GM12878 (cell line): ENCODE measurements around the gene ANKDD1A. TPM values are rescaled to one million over a fixed set of nuclear protein-coding genes. Genes with fewer than 3 reads are reported as not detected.

ENCODE experiments used
- CEBPB ChIP-seq, 2 experiments: fragments of 150-350 bp in 1 of 2; IDR thresholded peaks; 2 replicates each; pipeline ENCODE4 v1.6.1; 2012 to 2014; ENCODE audit warnings: low read depth in 2 of 2, low read length in 2 of 2, borderline replicate concordance in 1 of 2, inconsistent platforms in 1 of 2
- CHD4 ChIP-seq: fragments of 200-600 bp; sonication (generic); IDR thresholded peaks from 2 replicates; pipeline ENCODE4 v1.6.1; 2016; ENCODE audit warnings: mild to moderate bottlenecking
- EZH2 ChIP-seq: IDR thresholded peaks from 2 replicates; pipeline ENCODE4 v1.6.1; 2012; ENCODE audit warnings: low read depth, mild to moderate bottlenecking, control low read depth, inconsistent platforms, low read length, borderline replicate concordance; ENCODE audit not compliant: control insufficient read depth
- FOXM1 ChIP-seq: IDR thresholded peaks from 2 replicates; pipeline ENCODE4 v1.6.1; 2012; ENCODE audit warnings: low read depth, mild to moderate bottlenecking, inconsistent platforms, low read length, moderate library complexity
- GABPA ChIP-seq: IDR thresholded peaks from 2 replicates; pipeline ENCODE4 v1.6.1; 2014; ENCODE audit warnings: antibody characterized with exemption, low read depth, mild to moderate bottlenecking, inconsistent platforms
- NRF1 ChIP-seq: conservative IDR thresholded peaks from 2 replicates; pipeline ENCODE4 v1.6.1; 2011; ENCODE audit warnings: mild to moderate bottlenecking, low read depth, low read length, improper control_type of control experiment
- RAD51 ChIP-seq: fragments of 450-650 bp; IDR thresholded peaks from 2 replicates; pipeline ENCODE4 v1.6.1; 2016; ENCODE audit warnings: moderate library complexity, mild to moderate bottlenecking, inconsistent platforms
- SP1 ChIP-seq: IDR thresholded peaks from one replicate; pipeline ENCODE4 v1.6.1; 2011; ENCODE audit warnings: low read depth, low read length
- SREBF2 ChIP-seq: IDR thresholded peaks from 2 replicates; pipeline ENCODE4 v1.6.1; 2012; ENCODE audit warnings: mild to moderate bottlenecking, low read length
- polyA plus RNA-seq, 11 experiments: library from polyadenylated mRNA; depleted of rRNA in 4 of 11; unstranded in 6 of 11; stranded (reverse) in 5 of 11; fragments of >200 nt; fragmentation: Nextera tagmentation in 4 of 11; fragmentation: Illumina TruSeq in 1 of 11; extraction: Ambion mirVana in 4 of 11; extraction: Trizol in 1 of 11; gene quantifications; 1 replicate in 1 of 11; 2 replicates in 10 of 11; pipeline versions ENCODE4 v1.2.1 to v1.2.3, GENCODE V29; 2011 to 2016; ENCODE audit warnings: inconsistent platforms in 2 of 11, missing spikeins in 2 of 11, low read depth in 1 of 11
- total RNA-seq, 4 experiments: library from RNA; depleted of rRNA in 3 of 4; stranded (reverse); fragments of >200 nt in 3 of 4; fragmentation: Illumina TruSeq in 1 of 4; extraction: Trizol in 1 of 4; gene quantifications; 2 replicates each; pipeline versions ENCODE4 v1.2.1 to v1.2.3, GENCODE V29; 2013 to 2021
- TF ChIP-seq, protein P1 (sequence below): IDR thresholded peaks from 2 replicates; pipeline ENCODE4 v1.6.1; 2011; ENCODE audit warnings: borderline replicate concordance, low read depth, mild to moderate bottlenecking, moderate library complexity, low read length; ENCODE audit not compliant: insufficient read depth, poor library complexity, severe bottlenecking
- TF ChIP-seq, protein P2 (sequence below): fragments of 450-650 bp; formaldehyde crosslinking; IDR thresholded peaks from 2 replicates; pipeline ENCODE4 v1.4.0; 2022; ENCODE audit warnings: mild to moderate bottlenecking, moderate library complexity
- TF ChIP-seq, protein P3 (sequence below): IDR thresholded peaks from 2 replicates; pipeline ENCODE4 v1.6.1; 2011; ENCODE audit warnings: low read depth, low read length, improper control_type of control experiment, borderline replicate concordance
- TF ChIP-seq, protein P4 (sequence below): fragments of 450-650 bp; IDR thresholded peaks from 2 replicates; pipeline ENCODE4 v1.6.1; 2016; ENCODE audit warnings: mild to moderate bottlenecking, moderate library complexity, borderline replicate concordance
- TF ChIP-seq, protein P5 (sequence below): fragments of 450-650 bp; IDR thresholded peaks from 2 replicates; pipeline ENCODE4 v1.6.1; 2017; ENCODE audit warnings: antibody characterized with exemption, mild to moderate bottlenecking, moderate library complexity

The ANKDD1A gene
- total and polyA plus RNA-seq, 10 of the 15 experiments (the other 5 are each of a cell fraction or from before 2014, with no cell fraction given): 1.5 to 6.6 (median 4.1) TPM

DNA sequence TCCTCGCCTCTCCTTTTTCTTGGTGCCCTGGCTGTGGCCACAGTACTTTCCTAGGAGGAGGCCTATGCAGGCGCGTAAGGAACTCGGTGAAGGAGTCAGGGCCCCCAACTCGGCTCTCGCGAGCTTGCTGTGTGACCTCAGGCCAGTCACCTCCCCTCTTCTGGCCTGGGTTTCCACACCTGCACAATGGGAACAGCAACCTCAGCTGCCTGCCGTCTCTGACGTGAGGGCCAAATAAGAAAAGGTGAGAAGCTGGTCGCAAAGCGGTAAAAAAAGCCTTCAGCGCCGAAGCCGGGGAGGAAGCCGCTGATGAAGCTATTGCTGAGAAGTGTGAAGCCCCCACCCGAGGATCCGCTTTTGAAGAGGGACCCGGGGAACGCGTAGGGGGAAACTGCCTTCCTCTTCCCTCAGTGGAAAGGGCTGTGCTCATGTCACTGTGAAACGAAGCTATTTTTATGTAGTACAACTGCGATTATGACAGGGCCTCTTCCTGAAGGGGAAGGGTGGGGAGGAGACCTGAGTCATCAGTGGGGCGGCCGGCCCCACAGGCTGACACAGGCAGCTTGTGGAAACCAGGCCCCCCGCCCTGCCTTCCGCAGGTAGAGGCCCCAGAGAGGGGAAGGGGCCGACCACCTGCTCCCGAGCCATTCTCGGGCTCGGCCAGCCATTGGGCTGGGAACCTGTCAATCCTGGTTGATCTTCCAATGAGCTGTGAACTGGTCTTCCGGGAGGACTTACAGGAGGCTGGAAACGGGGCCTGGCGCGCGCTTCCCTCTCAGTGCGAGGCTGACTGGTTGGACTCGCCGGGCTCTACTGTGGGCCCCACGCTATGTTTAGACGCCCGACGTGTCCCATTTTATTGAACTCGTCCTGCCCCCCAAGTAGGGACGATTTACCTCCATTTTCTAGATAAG lies 18.0 kb upstream of the ANKDD1A start (continued):
- TF ChIP-seq EZH2 (no peak), RAD51 (no peak), NRF1 (no peak), CEBPB (IDR thresholded peaks at IDR 0.05; ENCODE audit: borderline replicate concordance in 1 of 2, low read depth in 2 of 2, low read length in 2 of 2) (no peak), SP1 (peak; percentile 94), FOXM1 (no peak), GABPA (no peak), SREBF2 (no peak), CHD4 (no peak)
- TF ChIP-seq, protein P1, sequence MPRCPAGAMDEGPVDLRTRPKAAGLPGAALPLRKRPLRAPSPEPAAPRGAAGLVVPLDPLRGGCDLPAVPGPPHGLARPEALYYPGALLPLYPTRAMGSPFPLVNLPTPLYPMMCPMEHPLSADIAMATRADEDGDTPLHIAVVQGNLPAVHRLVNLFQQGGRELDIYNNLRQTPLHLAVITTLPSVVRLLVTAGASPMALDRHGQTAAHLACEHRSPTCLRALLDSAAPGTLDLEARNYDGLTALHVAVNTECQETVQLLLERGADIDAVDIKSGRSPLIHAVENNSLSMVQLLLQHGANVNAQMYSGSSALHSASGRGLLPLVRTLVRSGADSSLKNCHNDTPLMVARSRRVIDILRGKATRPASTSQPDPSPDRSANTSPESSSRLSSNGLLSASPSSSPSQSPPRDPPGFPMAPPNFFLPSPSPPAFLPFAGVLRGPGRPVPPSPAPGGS: peak; percentile 23
- TF ChIP-seq, protein P2, sequence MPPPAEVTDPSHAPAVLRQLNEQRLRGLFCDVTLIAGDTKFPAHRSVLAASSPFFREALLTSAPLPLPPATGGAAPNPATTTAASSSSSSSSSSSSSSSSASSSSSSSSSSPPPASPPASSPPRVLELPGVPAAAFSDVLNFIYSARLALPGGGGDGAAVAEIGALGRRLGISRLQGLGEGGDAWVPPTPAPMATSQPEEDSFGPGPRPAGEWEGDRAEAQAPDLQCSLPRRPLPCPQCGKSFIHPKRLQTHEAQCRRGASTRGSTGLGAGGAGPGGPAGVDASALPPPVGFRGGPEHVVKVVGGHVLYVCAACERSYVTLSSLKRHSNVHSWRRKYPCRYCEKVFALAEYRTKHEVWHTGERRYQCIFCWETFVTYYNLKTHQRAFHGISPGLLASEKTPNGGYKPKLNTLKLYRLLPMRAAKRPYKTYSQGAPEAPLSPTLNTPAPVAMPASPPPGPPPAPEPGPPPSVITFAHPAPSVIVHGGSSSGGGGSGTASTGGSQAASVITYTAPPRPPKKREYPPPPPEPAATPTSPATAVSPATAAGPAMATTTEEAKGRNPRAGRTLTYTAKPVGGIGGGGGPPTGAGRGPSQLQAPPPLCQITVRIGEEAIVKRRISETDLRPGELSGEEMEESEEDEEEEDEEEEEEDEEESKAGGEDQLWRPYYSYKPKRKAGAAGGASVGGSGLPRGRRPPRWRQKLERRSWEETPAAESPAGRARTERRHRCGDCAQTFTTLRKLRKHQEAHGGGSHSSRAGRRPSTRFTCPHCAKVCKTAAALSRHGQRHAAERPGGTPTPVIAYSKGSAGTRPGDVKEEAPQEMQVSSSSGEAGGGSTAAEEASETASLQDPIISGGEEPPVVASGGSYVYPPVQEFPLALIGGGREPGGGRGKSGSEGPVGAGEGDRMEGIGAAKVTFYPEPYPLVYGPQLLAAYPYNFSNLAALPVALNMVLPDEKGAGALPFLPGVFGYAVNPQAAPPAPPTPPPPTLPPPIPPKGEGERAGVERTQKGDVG (CRISPR knock-in tag): no peak
- TF ChIP-seq, protein P3, sequence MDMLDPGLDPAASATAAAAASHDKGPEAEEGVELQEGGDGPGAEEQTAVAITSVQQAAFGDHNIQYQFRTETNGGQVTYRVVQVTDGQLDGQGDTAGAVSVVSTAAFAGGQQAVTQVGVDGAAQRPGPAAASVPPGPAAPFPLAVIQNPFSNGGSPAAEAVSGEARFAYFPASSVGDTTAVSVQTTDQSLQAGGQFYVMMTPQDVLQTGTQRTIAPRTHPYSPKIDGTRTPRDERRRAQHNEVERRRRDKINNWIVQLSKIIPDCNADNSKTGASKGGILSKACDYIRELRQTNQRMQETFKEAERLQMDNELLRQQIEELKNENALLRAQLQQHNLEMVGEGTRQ: no peak; the same call in 1 of the 2 replicates
- TF ChIP-seq, protein P4, sequence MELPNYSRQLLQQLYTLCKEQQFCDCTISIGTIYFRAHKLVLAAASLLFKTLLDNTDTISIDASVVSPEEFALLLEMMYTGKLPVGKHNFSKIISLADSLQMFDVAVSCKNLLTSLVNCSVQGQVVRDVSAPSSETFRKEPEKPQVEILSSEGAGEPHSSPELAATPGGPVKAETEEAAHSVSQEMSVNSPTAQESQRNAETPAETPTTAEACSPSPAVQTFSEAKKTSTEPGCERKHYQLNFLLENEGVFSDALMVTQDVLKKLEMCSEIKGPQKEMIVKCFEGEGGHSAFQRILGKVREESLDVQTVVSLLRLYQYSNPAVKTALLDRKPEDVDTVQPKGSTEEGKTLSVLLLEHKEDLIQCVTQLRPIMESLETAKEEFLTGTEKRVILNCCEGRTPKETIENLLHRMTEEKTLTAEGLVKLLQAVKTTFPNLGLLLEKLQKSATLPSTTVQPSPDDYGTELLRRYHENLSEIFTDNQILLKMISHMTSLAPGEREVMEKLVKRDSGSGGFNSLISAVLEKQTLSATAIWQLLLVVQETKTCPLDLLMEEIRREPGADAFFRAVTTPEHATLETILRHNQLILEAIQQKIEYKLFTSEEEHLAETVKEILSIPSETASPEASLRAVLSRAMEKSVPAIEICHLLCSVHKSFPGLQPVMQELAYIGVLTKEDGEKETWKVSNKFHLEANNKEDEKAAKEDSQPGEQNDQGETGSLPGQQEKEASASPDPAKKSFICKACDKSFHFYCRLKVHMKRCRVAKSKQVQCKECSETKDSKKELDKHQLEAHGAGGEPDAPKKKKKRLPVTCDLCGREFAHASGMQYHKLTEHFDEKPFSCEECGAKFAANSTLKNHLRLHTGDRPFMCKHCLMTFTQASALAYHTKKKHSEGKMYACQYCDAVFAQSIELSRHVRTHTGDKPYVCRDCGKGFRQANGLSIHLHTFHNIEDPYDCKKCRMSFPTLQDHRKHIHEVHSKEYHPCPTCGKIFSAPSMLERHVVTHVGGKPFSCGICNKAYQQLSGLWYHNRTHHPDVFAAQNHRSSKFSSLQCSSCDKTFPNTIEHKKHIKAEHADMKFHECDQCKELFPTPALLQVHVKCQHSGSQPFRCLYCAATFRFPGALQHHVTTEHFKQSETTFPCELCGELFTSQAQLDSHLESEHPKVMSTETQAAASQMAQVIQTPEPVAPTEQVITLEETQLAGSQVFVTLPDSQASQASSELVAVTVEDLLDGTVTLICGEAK: peak; percentile 21; the same call in 1 of the 2 replicates
- TF ChIP-seq, protein P5, sequence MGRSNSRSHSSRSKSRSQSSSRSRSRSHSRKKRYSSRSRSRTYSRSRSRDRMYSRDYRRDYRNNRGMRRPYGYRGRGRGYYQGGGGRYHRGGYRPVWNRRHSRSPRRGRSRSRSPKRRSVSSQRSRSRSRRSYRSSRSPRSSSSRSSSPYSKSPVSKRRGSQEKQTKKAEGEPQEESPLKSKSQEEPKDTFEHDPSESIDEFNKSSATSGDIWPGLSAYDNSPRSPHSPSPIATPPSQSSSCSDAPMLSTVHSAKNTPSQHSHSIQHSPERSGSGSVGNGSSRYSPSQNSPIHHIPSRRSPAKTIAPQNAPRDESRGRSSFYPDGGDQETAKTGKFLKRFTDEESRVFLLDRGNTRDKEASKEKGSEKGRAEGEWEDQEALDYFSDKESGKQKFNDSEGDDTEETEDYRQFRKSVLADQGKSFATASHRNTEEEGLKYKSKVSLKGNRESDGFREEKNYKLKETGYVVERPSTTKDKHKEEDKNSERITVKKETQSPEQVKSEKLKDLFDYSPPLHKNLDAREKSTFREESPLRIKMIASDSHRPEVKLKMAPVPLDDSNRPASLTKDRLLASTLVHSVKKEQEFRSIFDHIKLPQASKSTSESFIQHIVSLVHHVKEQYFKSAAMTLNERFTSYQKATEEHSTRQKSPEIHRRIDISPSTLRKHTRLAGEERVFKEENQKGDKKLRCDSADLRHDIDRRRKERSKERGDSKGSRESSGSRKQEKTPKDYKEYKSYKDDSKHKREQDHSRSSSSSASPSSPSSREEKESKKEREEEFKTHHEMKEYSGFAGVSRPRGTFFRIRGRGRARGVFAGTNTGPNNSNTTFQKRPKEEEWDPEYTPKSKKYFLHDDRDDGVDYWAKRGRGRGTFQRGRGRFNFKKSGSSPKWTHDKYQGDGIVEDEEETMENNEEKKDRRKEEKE: no peak
